ENCODE measurements around the gene FIG4.

FIG4 gene

GRCh38 chr6:109783250-109783986, 92.3 kb downstream of the FIG4 start:
- no peak overlapping the region for H2BK15ac ChIP-seq (replicated peaks; ENCODE audit: low read depth)
- no peak overlapping the region for H3K23ac ChIP-seq (ENCODE audit: low read length)
- H3K36me3 ChIP-seq (ENCODE audit: control insufficient read depth, insufficient read depth, low read length): no peaks in the 10 kb centered on the region
- peaks cover 2% of the 10 kb centered on the region for H3K4me1 ChIP-seq (ENCODE audit: control insufficient read depth, low read depth, low read length)
- H3K27ac ChIP-seq (ENCODE audit: low read depth, low read length): no peak overlapping the region
- no peak overlapping the region for H4K5ac ChIP-seq (ENCODE audit: low read length)
- peak; percentile 71 for DNase-seq
- H2BK120ac ChIP-seq (ENCODE audit: low read depth, low read length): no peak overlapping the region
- H3K4ac ChIP-seq (ENCODE audit: low read depth, low read length): no peak overlapping the region
- H3K4me2 ChIP-seq (ENCODE audit: low read length): no peak overlapping the region
- H3K27me3 ChIP-seq (ENCODE audit: insufficient read depth, low read length, poor library complexity): no peaks in the 10 kb centered on the region
- no peak overlapping the region for H3K4me3 ChIP-seq (ENCODE audit: low read length)
- no peak overlapping the region for H4K8ac ChIP-seq (ENCODE audit: low read depth, low read length)
- no peak overlapping the region for H3K9ac ChIP-seq (ENCODE audit: low read length)
- no peak overlapping the region for H3K56ac ChIP-seq (ENCODE audit: low read length)
- no peaks in the 10 kb centered on the region for H3K79me2 ChIP-seq (ENCODE audit: control insufficient read depth, insufficient read depth, low read length)
- H2BK5ac ChIP-seq (ENCODE audit: low read length): no peak overlapping the region
- no CpG with 5 or more reads among the region's 4 CpGs for WGBS (ENCODE audit: extremely low coverage, insufficient coverage, low lambda C conversion rate)
- no peak overlapping the region for H2AK5ac ChIP-seq (ENCODE audit: low read length)
- H3K18ac ChIP-seq (ENCODE audit: low read length): no peak overlapping the region
- H3K79me1 ChIP-seq (ENCODE audit: low read length): no peaks in the 10 kb centered on the region

GRCh38 chr6:109787312-109787711, 96.2 kb downstream of the FIG4 start:
- Histone ChIP-seq H2BK120ac (ENCODE audit: low read depth, low read length) (no peak overlapping the region), H3K4me1 (ENCODE audit: control insufficient read depth, low read depth, low read length) (no peaks in the 10 kb centered on the region), H3K79me2 (ENCODE audit: control insufficient read depth, insufficient read depth, low read length) (no peaks in the 10 kb centered on the region), H3K4ac (ENCODE audit: low read depth, low read length) (no peak overlapping the region), H2AK5ac (ENCODE audit: low read length) (no peak overlapping the region), H3K23ac (ENCODE audit: low read length) (no peak overlapping the region), H3K56ac (ENCODE audit: low read length) (no peak overlapping the region), H3K79me1 (ENCODE audit: low read length) (no peaks in the 10 kb centered on the region), H3K36me3 (ENCODE audit: control insufficient read depth, insufficient read depth, low read length) (no peaks in the 10 kb centered on the region), H3K4me3 (ENCODE audit: low read length) (no peak overlapping the region), H3K9ac (ENCODE audit: low read length) (no peak overlapping the region), H4K8ac (ENCODE audit: low read depth, low read length) (no peak overlapping the region), H3K18ac (ENCODE audit: low read length) (no peak overlapping the region), H2BK15ac (replicated peaks; ENCODE audit: low read depth) (no peak overlapping the region), H3K27ac (ENCODE audit: low read depth, low read length) (no peak overlapping the region), H2BK5ac (ENCODE audit: low read length) (no peak overlapping the region), H4K5ac (ENCODE audit: low read length) (no peak overlapping the region), H3K4me2 (ENCODE audit: low read length) (no peak overlapping the region), H3K27me3 (ENCODE audit: insufficient read depth, low read length, poor library complexity) (no peaks in the 10 kb centered on the region)
- no CpG with 5 or more reads among the region's 2 CpGs for WGBS (ENCODE audit: extremely low coverage, insufficient coverage, low lambda C conversion rate)
- no peak for DNase-seq

- no peak overlapping the region for H3K56ac ChIP-seq (ENCODE audit: low read length)
- H3K4me2 ChIP-seq (ENCODE audit: low read length): no peak overlapping the region
- H2BK5ac ChIP-seq (ENCODE audit: low read length): no peak overlapping the region
- whole genome bisulfite sequencing (ENCODE audit: extremely low coverage, insufficient coverage, low lambda C conversion rate): no CpG with 5 or more reads among the region's 3 CpGs
- no peak overlapping the region for H3K27ac ChIP-seq (ENCODE audit: low read depth, low read length)
- no peak overlapping the region for H3K4ac ChIP-seq (ENCODE audit: low read depth, low read length)
- no peaks in the 10 kb centered on the region for H3K79me2 ChIP-seq (ENCODE audit: control insufficient read depth, insufficient read depth, low read length)
- no peaks in the 10 kb centered on the region for H3K27me3 ChIP-seq (ENCODE audit: insufficient read depth, low read length, poor library complexity)
- no peak overlapping the region for H3K23ac ChIP-seq (ENCODE audit: low read length)
- H2AK5ac ChIP-seq (ENCODE audit: low read length): no peak overlapping the region
- no peak overlapping the region for H4K8ac ChIP-seq (ENCODE audit: low read depth, low read length)
- no peak overlapping the region for H4K5ac ChIP-seq (ENCODE audit: low read length)
- H3K36me3 ChIP-seq (ENCODE audit: control insufficient read depth, insufficient read depth, low read length): no peaks in the 10 kb centered on the region
- H3K9ac ChIP-seq (ENCODE audit: low read length): no peak overlapping the region
- H3K79me1 ChIP-seq (ENCODE audit: low read length): no peaks in the 10 kb centered on the region
- DNase-seq: no peak
- no peak overlapping the region for H3K18ac ChIP-seq (ENCODE audit: low read length)
- H2BK120ac ChIP-seq (ENCODE audit: low read depth, low read length): no peak overlapping the region
- H3K4me3 ChIP-seq (ENCODE audit: low read length): no peak overlapping the region
- no peak overlapping the region for H2BK15ac ChIP-seq (replicated peaks; ENCODE audit: low read depth)
- peaks cover 2% of the 10 kb centered on the region for H3K4me1 ChIP-seq (ENCODE audit: control insufficient read depth, low read depth, low read length)
Observed at GRCh38 chr6:109788687-109789086, 97.6 kb downstream of the FIG4 start.

- no peak overlapping the region for H3K27ac ChIP-seq (ENCODE audit: low read depth, low read length)
- H3K56ac ChIP-seq (ENCODE audit: low read length): no peak overlapping the region
Observed at GRCh38 chr6:109790131-109790530, 99.0 kb downstream of the FIG4 start.

GRCh38 chr6:109791301-109791700, 100.2 kb downstream of the FIG4 start:
- Histone ChIP-seq H3K27ac (ENCODE audit: low read depth, low read length) (no peak overlapping the region), H2BK120ac (ENCODE audit: low read depth, low read length) (no peak overlapping the region), H3K9ac (ENCODE audit: low read length) (no peak overlapping the region), H3K27me3 (ENCODE audit: insufficient read depth, low read length, poor library complexity) (no peaks in the 10 kb centered on the region), H3K4ac (ENCODE audit: low read depth, low read length) (no peak overlapping the region), H3K4me3 (ENCODE audit: low read length) (no peak overlapping the region), H4K5ac (ENCODE audit: low read length) (no peak overlapping the region), H3K79me2 (ENCODE audit: control insufficient read depth, insufficient read depth, low read length) (no peaks in the 10 kb centered on the region), H2BK15ac (replicated peaks; ENCODE audit: low read depth) (no peak overlapping the region), H3K4me2 (ENCODE audit: low read length) (no peak overlapping the region), H3K23ac (ENCODE audit: low read length) (no peak overlapping the region), H3K4me1 (ENCODE audit: control insufficient read depth, low read depth, low read length) (peaks cover 10% of the 10 kb centered on the region), H3K56ac (ENCODE audit: low read length) (no peak overlapping the region), H2BK5ac (ENCODE audit: low read length) (no peak overlapping the region), H3K18ac (ENCODE audit: low read length) (no peak overlapping the region), H3K36me3 (ENCODE audit: control insufficient read depth, insufficient read depth, low read length) (no peaks in the 10 kb centered on the region), H4K8ac (ENCODE audit: low read depth, low read length) (no peak overlapping the region), H2AK5ac (ENCODE audit: low read length) (no peak overlapping the region), H3K79me1 (ENCODE audit: low read length) (no peaks in the 10 kb centered on the region)
- WGBS (ENCODE audit: extremely low coverage, insufficient coverage, low lambda C conversion rate): no CpG with 5 or more reads among the region's 12 CpGs
- DNase-seq: peak; percentile 54

More at GRCh38 chr6:109790131-109790530, 99.0 kb downstream of the FIG4 start:
- H3K18ac ChIP-seq (ENCODE audit: low read length): no peak overlapping the region
- no peak overlapping the region for H4K5ac ChIP-seq (ENCODE audit: low read length)
- no peak overlapping the region for H3K9ac ChIP-seq (ENCODE audit: low read length)
- H3K23ac ChIP-seq (ENCODE audit: low read length): no peak overlapping the region
- no peaks in the 10 kb centered on the region for H3K79me1 ChIP-seq (ENCODE audit: low read length)
- H2BK15ac ChIP-seq (replicated peaks; ENCODE audit: low read depth): no peak overlapping the region
- whole genome bisulfite sequencing (ENCODE audit: extremely low coverage, insufficient coverage, low lambda C conversion rate): no CpG with 5 or more reads among the region's 1 CpG
- H2AK5ac ChIP-seq (ENCODE audit: low read length): no peak overlapping the region
- peaks cover 5% of the 10 kb centered on the region for H3K4me1 ChIP-seq (ENCODE audit: control insufficient read depth, low read depth, low read length)
- H2BK5ac ChIP-seq (ENCODE audit: low read length): no peak overlapping the region
- no peak overlapping the region for H3K4me3 ChIP-seq (ENCODE audit: low read length)
- no peaks in the 10 kb centered on the region for H3K27me3 ChIP-seq (ENCODE audit: insufficient read depth, low read length, poor library complexity)
- H3K36me3 ChIP-seq (ENCODE audit: control insufficient read depth, insufficient read depth, low read length): no peaks in the 10 kb centered on the region
- H3K4ac ChIP-seq (ENCODE audit: low read depth, low read length): no peak overlapping the region
- H4K8ac ChIP-seq (ENCODE audit: low read depth, low read length): no peak overlapping the region
- H3K79me2 ChIP-seq (ENCODE audit: control insufficient read depth, insufficient read depth, low read length): no peaks in the 10 kb centered on the region
- no peak overlapping the region for H3K4me2 ChIP-seq (ENCODE audit: low read length)
- DNase-seq: peak; percentile 61
- H2BK120ac ChIP-seq (ENCODE audit: low read depth, low read length): no peak overlapping the region

GRCh38 chr6:109793021-109793420, 101.9 kb downstream of the FIG4 start:
- H2BK5ac ChIP-seq (ENCODE audit: low read length): no peak overlapping the region
- H2BK120ac ChIP-seq (ENCODE audit: low read depth, low read length): no peak overlapping the region
- no peaks in the 10 kb centered on the region for H3K79me1 ChIP-seq (ENCODE audit: low read length)
- no peak overlapping the region for H2BK15ac ChIP-seq (replicated peaks; ENCODE audit: low read depth)
- H3K23ac ChIP-seq (ENCODE audit: low read length): no peak overlapping the region
- H3K4me2 ChIP-seq (ENCODE audit: low read length): no peak overlapping the region
- peaks cover 10% of the 10 kb centered on the region for H3K4me1 ChIP-seq (ENCODE audit: control insufficient read depth, low read depth, low read length)
- H3K4ac ChIP-seq (ENCODE audit: low read depth, low read length): no peak overlapping the region
- no peak overlapping the region for H4K5ac ChIP-seq (ENCODE audit: low read length)
- no peak for DNase-seq
- H4K8ac ChIP-seq (ENCODE audit: low read depth, low read length): no peak overlapping the region
- WGBS (ENCODE audit: extremely low coverage, insufficient coverage, low lambda C conversion rate): no CpG with 5 or more reads among the region's 1 CpG
- H3K27me3 ChIP-seq (ENCODE audit: insufficient read depth, low read length, poor library complexity): no peaks in the 10 kb centered on the region
- no peaks in the 10 kb centered on the region for H3K36me3 ChIP-seq (ENCODE audit: control insufficient read depth, insufficient read depth, low read length)
- no peak overlapping the region for H3K9ac ChIP-seq (ENCODE audit: low read length)
- H2AK5ac ChIP-seq (ENCODE audit: low read length): no peak overlapping the region
- no peak overlapping the region for H3K27ac ChIP-seq (ENCODE audit: low read depth, low read length)
- H3K18ac ChIP-seq (ENCODE audit: low read length): no peak overlapping the region
- H3K79me2 ChIP-seq (ENCODE audit: control insufficient read depth, insufficient read depth, low read length): no peaks in the 10 kb centered on the region
- H3K4me3 ChIP-seq (ENCODE audit: low read length): no peak overlapping the region
- H3K56ac ChIP-seq (ENCODE audit: low read length): no peak overlapping the region
